HepG2 (cell line): ENCODE measurements around the gene CACNA1G. TPM values are rescaled to one million over a fixed set of nuclear protein-coding genes. Genes with fewer than 3 reads are reported as not detected.

ENCODE experiments used
- CCAR2 ChIP-seq: fragments of 200-400 bp; formaldehyde crosslinking; optimal IDR thresholded peaks from 2 replicates; pipeline ENCODE3; 2018; ENCODE audit warnings: low read depth, mild to moderate bottlenecking, low read length, moderate library complexity
- KLF12 ChIP-seq: sonication (generic); formaldehyde crosslinking; IDR thresholded peaks from 2 replicates; pipeline ENCODE4 v1.4.0; 2020; ENCODE audit warnings: missing genetic modification reagents, borderline replicate concordance
- PAX8 ChIP-seq: sonication (generic); formaldehyde crosslinking; IDR thresholded peaks from 2 replicates; pipeline ENCODE4 v1.8.0; 2022; ENCODE audit warnings: mild to moderate bottlenecking, missing genetic modification reagents, borderline replicate concordance
- PRMT3 ChIP-seq: sonication (generic); formaldehyde crosslinking; IDR thresholded peaks from 2 replicates; pipeline ENCODE4 v1.8.1; 2022; ENCODE audit warnings: low read depth, mild to moderate bottlenecking, moderate library complexity, missing genetic modification reagents, borderline replicate concordance
- THAP11 ChIP-seq: IDR thresholded peaks from 2 replicates; pipeline ENCODE4 v1.6.1; 2016; ENCODE audit warnings: missing biosample characterization, missing genetic modification reagents
- ZBTB7B ChIP-seq: sonication (generic); formaldehyde crosslinking; IDR thresholded peaks from 2 replicates; pipeline ENCODE4 v1.4.0; 2020; ENCODE audit warnings: missing genetic modification reagents
- ZNF264 ChIP-seq: sonication (generic); formaldehyde crosslinking; IDR thresholded peaks from 2 replicates; pipeline ENCODE4 v1.4.0; 2020; ENCODE audit warnings: missing genetic modification reagents
- ZNF652 ChIP-seq: IDR thresholded peaks from 2 replicates; pipeline ENCODE4 v1.6.1; 2016; ENCODE audit warnings: low read depth, borderline replicate concordance
- ZNF749 ChIP-seq: sonication (generic); formaldehyde crosslinking; IDR thresholded peaks from 2 replicates; pipeline ENCODE4 v1.8.0; 2022; ENCODE audit warnings: mild to moderate bottlenecking, missing genetic modification reagents, moderate library complexity, borderline replicate concordance
- polyA plus RNA-seq, 8 experiments: library from polyadenylated mRNA; depleted of rRNA in 3 of 8; stranded (reverse) in 7 of 8; unstranded in 1 of 8; fragments of >200 nt; fragmentation: Illumina TruSeq in 4 of 8; extraction: Trizol in 4 of 8; gene quantifications; 2 replicates each; pipeline versions ENCODE4 v1.2.1 to v1.2.3, GENCODE V29; 2011 to 2016; ENCODE audit warnings: low read depth in 4 of 8, missing spikeins in 1 of 8, mixed read lengths in 1 of 8; ENCODE audit not compliant: insufficient read depth in 1 of 8
- total RNA-seq, 5 experiments: library from RNA; depleted of rRNA; stranded (reverse); fragments of >200 nt; fragmentation: Illumina TruSeq; extraction: Trizol; gene quantifications; 2 replicates each; pipeline ENCODE4 v1.2.3, GENCODE V29; 2016; ENCODE audit warnings: low read depth in 1 of 5
- TF ChIP-seq, protein P1 (sequence below): sonication (generic); formaldehyde crosslinking; IDR thresholded peaks from 2 replicates; pipeline ENCODE4 v1.9.0; 2021; ENCODE audit warnings: mild to moderate bottlenecking, missing genetic modification reagents
- TF ChIP-seq, protein P2 (sequence below): sonication (generic); formaldehyde crosslinking; IDR thresholded peaks from 2 replicates; pipeline ENCODE4 v1.5.0; 2020; ENCODE audit warnings: missing genetic modification reagents, mild to moderate bottlenecking, borderline replicate concordance
- TF ChIP-seq, protein P3 (sequence below): sonication (generic); formaldehyde crosslinking; IDR thresholded peaks from 2 replicates; pipeline ENCODE4 v1.8.0; 2022; ENCODE audit warnings: mild to moderate bottlenecking, missing genetic modification reagents; ENCODE audit not compliant: insufficient replicate concordance
- TF ChIP-seq, protein P4 (sequence below): IDR thresholded peaks from 2 replicates; pipeline ENCODE4 v1.6.1; 2016; ENCODE audit warnings: mild to moderate bottlenecking
- TF ChIP-seq, protein P5 (sequence below): sonication (generic); formaldehyde crosslinking; IDR thresholded peaks from 2 replicates; pipeline ENCODE4 v1.4.0; 2020; ENCODE audit warnings: missing genetic modification reagents

Gene CACNA1G
- total and polyA plus RNA-seq, 2 of the 13 experiments (the other 11 are each of a cell fraction or from before 2014, with no cell fraction given), result 0.02 TPM; not detected in 1

DNA sequence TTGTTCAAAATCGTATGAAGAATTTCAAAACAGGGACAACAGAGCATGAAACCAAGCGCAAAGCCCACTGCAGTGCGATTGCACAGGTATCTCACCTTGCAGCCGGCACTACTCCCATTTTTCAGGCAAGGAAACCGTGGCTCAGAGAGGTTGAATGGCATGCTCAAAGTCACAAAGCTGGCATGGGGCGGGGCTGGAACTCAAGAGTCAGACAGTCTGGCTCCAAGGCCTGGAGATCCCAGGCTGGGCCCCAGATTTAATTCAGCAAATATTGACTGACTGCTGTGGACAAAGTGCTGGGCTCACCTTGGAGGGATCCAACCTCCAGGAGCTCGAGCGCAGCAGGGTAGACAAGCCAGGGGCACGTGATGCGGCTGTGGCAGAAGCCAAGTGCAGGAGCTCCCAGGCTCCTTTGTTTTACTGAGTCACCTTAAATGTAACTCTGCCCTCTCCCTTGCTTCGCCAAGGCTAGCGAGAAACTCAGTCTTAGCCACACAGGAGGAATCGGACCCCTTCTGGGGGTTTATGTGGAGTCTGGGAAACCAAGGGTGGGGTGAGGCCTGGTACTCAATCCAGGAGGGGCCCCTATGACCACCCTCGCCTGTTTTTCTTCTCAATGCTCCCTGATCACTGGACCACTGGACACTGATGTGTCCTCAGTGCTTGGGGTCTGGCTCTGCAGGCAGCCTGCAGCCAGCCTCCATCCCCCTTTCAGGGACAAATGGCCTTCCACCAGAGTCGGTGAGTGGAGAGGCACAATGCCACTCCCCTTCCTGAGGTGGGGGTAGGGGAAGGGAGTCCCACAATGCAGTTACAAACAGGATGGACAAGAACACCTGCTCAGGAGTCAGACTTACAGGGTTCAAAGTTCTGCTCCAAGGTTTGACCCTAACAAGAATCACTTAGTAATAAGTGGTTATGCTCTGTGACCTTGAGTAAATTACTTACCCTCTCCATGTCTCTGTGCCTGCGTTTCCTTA lies 17.4 kb upstream of the CACNA1G start (continued):
- TF ChIP-seq, protein P1, sequence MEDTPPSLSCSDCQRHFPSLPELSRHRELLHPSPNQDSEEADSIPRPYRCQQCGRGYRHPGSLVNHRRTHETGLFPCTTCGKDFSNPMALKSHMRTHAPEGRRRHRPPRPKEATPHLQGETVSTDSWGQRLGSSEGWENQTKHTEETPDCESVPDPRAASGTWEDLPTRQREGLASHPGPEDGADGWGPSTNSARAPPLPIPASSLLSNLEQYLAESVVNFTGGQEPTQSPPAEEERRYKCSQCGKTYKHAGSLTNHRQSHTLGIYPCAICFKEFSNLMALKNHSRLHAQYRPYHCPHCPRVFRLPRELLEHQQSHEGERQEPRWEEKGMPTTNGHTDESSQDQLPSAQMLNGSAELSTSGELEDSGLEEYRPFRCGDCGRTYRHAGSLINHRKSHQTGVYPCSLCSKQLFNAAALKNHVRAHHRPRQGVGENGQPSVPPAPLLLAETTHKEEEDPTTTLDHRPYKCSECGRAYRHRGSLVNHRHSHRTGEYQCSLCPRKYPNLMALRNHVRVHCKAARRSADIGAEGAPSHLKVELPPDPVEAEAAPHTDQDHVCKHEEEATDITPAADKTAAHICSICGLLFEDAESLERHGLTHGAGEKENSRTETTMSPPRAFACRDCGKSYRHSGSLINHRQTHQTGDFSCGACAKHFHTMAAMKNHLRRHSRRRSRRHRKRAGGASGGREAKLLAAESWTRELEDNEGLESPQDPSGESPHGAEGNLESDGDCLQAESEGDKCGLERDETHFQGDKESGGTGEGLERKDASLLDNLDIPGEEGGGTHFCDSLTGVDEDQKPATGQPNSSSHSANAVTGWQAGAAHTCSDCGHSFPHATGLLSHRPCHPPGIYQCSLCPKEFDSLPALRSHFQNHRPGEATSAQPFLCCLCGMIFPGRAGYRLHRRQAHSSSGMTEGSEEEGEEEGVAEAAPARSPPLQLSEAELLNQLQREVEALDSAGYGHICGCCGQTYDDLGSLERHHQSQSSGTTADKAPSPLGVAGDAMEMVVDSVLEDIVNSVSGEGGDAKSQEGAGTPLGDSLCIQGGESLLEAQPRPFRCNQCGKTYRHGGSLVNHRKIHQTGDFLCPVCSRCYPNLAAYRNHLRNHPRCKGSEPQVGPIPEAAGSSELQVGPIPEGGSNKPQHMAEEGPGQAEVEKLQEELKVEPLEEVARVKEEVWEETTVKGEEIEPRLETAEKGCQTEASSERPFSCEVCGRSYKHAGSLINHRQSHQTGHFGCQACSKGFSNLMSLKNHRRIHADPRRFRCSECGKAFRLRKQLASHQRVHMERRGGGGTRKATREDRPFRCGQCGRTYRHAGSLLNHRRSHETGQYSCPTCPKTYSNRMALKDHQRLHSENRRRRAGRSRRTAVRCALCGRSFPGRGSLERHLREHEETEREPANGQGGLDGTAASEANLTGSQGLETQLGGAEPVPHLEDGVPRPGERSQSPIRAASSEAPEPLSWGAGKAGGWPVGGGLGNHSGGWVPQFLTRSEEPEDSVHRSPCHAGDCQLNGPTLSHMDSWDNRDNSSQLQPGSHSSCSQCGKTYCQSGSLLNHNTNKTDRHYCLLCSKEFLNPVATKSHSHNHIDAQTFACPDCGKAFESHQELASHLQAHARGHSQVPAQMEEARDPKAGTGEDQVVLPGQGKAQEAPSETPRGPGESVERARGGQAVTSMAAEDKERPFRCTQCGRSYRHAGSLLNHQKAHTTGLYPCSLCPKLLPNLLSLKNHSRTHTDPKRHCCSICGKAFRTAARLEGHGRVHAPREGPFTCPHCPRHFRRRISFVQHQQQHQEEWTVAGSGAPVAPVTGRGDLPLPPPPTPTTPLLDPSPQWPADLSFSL (CRISPR knock-in tag), result no peak
- TF ChIP-seq ZNF749 (CRISPR knock-in tag) (0 out of 2 replicates have a peak, but pooled peaks have one; percentile 3), ZNF264 (CRISPR knock-in tag) (peak; percentile 74), ZBTB7B (CRISPR knock-in tag) (peak; percentile 81), THAP11 (CRISPR knock-in tag) (peak; percentile 75), ZNF652 (CRISPR knock-in tag) (no peak; the same call in 1 of the 2 replicates), KLF12 (CRISPR knock-in tag) (peak; percentile 65; the same call in 1 of the 2 replicates), PRMT3 (CRISPR knock-in tag) (peak; percentile 63; the same call in 1 of the 2 replicates), CCAR2 (no peak), PAX8 (CRISPR knock-in tag) (peak; percentile 45; the same call in 1 of the 2 replicates)
- TF ChIP-seq, protein P2, sequence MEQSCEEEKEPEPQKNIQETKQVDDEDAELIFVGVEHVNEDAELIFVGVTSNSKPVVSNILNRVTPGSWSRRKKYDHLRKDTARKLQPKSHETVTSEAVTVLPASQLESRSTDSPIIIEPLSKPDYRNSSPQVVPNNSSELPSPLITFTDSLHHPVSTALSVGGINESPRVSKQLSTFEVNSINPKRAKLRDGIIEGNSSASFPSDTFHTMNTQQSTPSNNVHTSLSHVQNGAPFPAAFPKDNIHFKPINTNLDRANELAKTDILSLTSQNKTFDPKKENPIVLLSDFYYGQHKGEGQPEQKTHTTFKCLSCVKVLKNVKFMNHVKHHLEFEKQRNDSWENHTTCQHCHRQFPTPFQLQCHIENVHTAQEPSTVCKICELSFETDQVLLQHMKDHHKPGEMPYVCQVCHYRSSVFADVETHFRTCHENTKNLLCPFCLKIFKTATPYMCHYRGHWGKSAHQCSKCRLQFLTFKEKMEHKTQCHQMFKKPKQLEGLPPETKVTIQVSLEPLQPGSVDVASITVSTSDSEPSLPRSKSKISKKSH, result peak; percentile 66; the same call in 1 of the 2 replicates
- TF ChIP-seq, protein P3, sequence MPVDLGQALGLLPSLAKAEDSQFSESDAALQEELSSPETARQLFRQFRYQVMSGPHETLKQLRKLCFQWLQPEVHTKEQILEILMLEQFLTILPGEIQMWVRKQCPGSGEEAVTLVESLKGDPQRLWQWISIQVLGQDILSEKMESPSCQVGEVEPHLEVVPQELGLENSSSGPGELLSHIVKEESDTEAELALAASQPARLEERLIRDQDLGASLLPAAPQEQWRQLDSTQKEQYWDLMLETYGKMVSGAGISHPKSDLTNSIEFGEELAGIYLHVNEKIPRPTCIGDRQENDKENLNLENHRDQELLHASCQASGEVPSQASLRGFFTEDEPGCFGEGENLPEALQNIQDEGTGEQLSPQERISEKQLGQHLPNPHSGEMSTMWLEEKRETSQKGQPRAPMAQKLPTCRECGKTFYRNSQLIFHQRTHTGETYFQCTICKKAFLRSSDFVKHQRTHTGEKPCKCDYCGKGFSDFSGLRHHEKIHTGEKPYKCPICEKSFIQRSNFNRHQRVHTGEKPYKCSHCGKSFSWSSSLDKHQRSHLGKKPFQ (CRISPR knock-in tag), result no peak
- TF ChIP-seq, protein P4, sequence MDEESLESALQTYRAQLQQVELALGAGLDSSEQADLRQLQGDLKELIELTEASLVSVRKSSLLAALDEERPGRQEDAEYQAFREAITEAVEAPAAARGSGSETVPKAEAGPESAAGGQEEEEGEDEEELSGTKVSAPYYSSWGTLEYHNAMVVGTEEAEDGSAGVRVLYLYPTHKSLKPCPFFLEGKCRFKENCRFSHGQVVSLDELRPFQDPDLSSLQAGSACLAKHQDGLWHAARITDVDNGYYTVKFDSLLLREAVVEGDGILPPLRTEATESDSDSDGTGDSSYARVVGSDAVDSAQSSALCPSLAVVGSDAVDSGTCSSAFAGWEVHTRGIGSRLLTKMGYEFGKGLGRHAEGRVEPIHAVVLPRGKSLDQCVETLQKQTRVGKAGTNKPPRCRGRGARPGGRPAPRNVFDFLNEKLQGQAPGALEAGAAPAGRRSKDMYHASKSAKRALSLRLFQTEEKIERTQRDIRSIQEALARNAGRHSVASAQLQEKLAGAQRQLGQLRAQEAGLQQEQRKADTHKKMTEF (CRISPR knock-in tag), result peak; percentile 90
- TF ChIP-seq, protein P5, sequence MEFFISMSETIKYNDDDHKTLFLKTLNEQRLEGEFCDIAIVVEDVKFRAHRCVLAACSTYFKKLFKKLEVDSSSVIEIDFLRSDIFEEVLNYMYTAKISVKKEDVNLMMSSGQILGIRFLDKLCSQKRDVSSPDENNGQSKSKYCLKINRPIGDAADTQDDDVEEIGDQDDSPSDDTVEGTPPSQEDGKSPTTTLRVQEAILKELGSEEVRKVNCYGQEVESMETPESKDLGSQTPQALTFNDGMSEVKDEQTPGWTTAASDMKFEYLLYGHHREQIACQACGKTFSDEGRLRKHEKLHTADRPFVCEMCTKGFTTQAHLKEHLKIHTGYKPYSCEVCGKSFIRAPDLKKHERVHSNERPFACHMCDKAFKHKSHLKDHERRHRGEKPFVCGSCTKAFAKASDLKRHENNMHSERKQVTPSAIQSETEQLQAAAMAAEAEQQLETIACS (CRISPR knock-in tag), result 0 out of 2 replicates have a peak, but pooled peaks have one; percentile 33
